HPDE6-E6E7 (cell line): ENCODE measurements around the gene PCARE.

Experiments used
- DNase-seq: peaks from one replicate; pipeline ENCODE4 v3.0.0; 2011; ENCODE audit warnings: missing footprints; ENCODE audit errors: extremely low spot score

Gene PCARE

DNA sequence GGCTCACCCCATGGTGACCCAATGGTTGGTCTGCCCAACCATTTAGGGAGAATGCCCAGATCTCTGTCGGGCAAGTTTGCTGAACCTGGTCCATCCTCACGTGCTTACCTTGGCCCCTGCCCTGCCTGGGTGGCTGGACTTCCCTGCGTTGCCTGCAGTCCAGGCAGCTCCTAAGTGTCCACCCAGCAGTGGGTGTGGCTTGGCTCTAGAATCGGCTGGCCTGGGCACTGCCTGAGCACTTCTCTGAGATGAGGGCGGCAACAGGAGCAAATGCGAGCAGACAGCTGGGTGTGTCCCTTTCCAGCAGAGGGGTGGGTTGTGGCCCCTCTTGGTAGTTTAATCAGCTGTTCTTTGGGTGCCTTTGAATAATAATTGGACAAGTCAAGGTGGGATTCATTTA, 11.3 kb downstream of the PCARE start:
- no peak for DNase-seq

GRCh38 chr2:29062371-29062770, 12.0 kb downstream of the PCARE start:
- DNase-seq = no peak

DNA sequence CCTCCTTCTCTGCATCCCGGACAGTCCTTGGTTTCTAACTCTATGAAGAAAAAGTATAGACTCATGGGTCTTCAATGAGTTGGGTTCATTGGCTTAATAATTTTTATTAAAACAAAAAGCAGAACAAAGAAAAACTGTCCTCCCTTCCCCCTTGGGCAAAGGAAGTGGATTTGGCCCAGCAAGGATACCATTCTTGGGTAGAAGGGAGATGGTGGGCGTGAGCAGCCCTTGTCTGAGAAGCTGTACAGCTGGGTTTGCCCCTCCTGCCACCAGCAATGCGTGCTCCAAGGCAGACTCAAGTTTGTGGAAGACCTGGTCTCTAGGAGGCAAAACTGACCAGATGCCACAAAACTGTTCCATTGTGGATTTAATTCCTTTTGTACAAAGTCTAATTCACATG, 12.7 kb downstream of the PCARE start:
- DNase-seq = no peak

DNA sequence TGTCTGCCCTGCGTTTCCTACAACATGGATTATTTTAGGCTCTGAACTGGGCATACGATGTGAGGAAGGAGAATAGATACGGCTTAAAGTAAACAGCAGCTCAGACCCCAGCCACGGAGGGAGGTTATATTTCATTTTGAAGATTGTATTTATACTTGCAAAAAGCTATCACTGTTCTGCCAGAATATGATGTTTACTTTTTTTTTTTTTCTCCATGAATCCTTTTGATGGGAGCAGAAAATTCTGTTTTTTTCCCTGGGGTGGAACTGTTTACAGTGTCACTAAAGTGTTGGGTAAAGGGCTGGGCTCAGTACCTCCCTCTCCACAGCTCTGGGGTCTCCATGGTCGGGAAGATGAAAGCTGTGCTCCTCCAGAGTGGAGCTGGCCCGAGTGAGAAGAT, 13.1 kb downstream of the PCARE start:
- no peak for DNase-seq

DNA sequence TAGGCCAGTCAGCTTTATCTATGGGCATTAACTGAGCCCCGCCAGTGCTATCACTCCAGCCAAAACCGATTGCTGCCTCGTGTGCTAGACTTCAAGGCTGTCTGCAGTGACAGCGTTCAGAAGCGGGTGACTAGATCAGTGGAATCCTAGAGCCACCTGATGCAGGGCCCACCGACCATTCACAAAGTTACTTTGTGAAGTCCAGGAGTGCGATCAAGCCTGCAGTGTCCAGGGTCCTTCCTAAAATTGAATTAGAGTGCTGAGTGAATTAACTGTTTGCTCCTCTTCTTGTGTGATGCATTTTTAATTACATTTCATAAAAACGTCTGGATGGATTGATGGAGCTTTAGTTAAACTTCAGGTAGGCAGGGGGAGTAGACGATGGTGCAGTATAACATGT, 13.9 kb downstream of the PCARE start:
- DNase-seq = no peak

DNA sequence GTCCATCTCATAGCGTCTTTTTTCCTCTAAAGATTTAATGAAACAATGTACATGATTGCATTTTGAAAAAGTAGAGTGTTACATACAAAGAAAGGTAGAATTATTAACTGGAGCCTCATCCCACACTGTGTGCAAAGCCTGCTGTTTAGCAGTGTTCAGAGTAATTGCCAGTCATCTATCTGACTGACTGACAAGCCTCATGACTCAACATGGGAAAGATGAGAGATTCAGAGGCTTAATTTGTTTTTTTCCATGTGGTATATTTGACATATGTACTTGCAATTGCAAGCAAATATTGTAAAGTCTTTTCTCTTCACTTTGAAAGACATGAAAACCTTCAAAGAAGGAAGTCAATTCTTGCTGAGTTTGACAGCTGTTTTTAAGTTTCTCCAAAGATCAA, 14.7 kb downstream of the PCARE start:
- DNase-seq = peak; percentile 35

DNA sequence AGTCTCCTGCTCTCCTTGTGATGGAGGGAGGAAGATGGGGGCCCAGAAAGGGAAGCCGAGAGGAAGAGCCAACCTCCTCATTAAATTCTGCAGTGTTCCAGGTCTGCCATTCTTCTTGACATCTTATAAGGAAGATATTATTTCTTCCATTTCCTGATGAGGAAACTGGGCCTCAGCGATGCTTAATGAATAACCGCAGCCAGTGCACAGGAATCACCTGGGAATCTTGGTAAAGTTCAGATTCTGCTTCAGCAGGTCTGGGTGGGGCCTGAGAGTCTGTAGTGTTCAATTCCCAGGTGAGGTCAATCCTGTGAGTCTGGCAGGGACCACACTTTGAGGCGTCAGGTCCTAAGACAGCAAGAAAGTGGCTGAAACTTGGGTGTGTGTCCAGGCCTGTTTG, 17.3 kb downstream of the PCARE start:
- DNase-seq = no peak

GRCh38 chr2:29056452-29056851, 17.9 kb downstream of the PCARE start:
- DNase-seq = no peak

- no peak for DNase-seq
Measured at GRCh38 chr2:29055601-29056000, 18.7 kb downstream of the PCARE start.

GRCh38 chr2:29054430-29054829, 19.9 kb downstream of the PCARE start:
- DNase-seq = no peak

GRCh38 chr2:29053670-29054400, 20.5 kb downstream of the PCARE start:
- DNase-seq = peak; percentile 43

DNA sequence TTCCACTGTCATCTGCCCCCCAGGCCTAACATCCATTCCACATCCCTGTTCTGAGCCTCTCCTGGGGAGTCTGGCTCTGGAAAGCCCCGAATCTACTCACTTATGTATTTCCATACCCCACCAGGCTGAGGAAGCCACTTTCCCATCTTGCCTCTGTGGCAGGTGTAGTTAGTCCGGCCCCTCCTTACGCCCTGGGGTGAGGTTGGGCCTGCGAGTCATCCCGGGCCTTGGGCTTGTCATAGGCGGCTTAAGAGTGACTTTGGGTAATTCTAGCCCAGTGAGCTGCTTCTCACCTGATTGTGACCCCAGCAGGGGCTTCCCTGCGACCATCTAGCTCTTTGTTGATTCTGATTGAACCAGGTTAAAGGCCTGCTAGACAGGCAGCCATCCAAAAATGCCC, 21.1 kb downstream of the PCARE start:
- peak; percentile 66 for DNase-seq

DNA sequence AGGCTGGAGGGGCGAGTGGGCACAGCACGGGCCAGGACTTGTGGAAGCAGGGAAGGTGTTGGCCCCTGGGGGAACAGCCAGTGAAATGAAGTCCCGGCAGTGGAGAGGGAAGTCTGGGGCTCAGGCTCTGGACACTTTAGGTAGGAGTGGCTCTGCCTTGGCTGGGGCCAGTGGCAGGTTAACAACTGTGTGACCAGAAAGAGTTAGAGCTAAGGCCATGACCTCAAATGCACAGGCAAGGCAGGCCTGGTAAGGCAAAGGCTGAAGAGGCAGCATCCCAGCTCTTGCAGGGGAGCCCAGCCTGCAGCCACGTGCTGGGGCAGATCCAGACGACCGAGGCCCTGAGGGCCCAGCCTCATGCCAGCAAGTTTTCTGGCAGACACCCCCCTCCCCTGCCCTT, 21.5 kb downstream of the PCARE start:
- DNase-seq = no peak

- no peak for DNase-seq
Measured at GRCh38 chr2:29051730-29052129, 22.6 kb downstream of the PCARE start.

- DNase-seq = no peak
Measured at GRCh38 chr2:29050591-29050990, 23.7 kb downstream of the PCARE start.

DNA sequence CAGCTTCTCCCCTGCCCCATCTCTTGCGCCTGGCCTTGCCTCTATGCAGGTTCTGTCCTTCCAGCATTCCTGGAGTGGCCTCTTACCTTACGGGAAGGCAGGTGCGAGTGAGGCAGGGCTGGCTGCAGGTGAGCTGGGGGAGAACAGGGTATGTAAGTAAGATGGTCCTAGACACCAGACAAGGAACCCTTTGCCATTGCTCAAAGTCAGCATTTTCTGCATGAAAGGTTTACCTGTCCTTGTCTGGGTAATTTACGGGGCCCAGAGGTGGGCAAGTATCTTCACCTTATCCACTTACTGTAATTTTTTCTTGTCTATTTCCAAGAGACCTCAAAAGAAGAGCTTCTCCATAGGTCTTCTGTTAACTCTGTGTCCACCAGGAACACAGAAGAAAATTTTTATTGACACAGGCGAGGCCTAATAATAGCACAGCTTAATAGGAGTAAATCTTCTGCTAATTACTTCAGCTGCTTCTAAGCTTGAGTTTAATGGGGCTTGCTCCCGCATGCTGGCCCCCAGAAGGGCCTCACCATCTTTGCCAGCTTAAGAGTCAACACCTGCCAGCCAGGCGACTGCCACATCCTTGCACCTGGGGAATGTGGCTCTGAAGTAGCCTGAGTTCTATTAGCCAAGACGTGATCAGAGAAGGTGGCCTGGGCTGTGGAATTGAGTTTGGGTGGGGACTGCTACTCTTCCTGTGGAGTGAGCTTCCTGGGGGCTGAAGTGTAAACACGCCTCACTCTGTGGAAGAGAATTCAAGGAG, 27.1 kb downstream of the PCARE start:
- no peak for DNase-seq

GRCh38 chr2:29046321-29046720, 28.0 kb downstream of the PCARE start:
- DNase-seq = no peak

DNA sequence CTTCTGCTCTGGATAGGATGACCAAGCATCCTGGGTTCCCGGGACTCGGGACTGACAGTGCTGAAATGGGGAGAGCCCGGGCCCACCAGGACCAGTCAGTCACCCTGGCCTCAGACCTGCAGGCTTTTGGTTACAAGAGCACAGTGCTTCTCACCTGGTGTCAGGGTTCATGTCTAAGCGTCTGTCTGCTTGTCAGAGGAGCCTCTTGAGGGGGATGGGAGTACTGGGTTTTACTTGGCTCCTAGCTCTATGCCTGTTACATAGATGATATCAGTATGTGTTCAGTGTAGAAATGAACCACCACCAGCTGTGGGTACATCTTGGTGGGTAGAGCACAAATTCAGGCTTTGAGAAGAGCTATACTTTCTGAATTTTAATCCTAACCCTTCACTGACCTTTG, 29.9 kb downstream of the PCARE start:
- DNase-seq = no peak

DNA sequence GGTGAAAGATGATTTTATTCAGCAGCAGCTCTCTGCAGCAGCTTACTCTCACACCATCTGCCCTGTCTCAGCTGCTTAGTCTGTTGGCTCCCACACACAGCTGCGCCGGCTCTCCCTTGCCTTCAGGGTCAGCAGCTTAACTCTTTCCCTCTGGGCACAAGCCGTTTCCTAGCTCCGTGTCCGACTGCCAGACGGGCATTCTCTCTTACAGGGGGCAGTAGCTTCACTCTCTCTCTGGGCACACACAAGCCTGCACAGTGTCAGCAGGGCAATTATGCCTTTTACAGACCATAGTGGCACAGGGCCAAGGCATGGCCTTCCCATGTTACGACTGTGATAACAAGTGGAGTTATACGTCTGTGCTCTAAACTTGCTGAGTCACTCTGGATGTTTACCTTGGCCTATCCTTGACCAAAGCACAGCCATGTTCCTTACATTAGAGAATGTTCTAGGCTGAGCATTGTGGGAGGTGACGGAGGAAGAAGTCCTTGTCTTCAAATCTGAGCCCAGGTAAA, 31.7 kb downstream of the PCARE start:
- DNase-seq = no peak

DNA sequence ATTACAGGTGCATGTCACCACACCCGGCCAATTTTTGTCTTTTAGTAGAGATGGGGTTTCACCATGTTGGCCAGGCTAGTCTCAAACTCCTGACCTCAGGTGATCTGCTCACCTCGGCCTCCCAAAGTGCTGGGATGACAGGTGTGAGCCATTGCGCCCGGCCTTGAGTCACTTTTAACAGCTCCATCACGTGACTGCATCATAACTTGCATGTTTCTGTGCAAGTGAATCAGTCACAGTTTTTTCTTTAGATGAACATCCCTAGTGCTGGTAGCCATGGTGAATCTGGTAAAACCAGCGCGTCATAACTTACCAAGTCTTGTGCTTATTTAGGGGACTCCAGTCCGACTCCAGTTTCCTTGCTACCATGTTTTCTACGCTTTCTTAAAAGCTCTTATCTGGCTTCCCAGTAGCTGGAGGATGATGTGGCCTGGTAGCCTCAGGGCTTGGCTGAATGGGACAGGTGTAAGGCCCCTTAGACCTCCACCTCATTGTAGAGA, 33.1 kb downstream of the PCARE start:
- no peak for DNase-seq

- DNase-seq = no peak
Measured at GRCh38 chr2:29040552-29040951, 33.8 kb downstream of the PCARE start.

DNA sequence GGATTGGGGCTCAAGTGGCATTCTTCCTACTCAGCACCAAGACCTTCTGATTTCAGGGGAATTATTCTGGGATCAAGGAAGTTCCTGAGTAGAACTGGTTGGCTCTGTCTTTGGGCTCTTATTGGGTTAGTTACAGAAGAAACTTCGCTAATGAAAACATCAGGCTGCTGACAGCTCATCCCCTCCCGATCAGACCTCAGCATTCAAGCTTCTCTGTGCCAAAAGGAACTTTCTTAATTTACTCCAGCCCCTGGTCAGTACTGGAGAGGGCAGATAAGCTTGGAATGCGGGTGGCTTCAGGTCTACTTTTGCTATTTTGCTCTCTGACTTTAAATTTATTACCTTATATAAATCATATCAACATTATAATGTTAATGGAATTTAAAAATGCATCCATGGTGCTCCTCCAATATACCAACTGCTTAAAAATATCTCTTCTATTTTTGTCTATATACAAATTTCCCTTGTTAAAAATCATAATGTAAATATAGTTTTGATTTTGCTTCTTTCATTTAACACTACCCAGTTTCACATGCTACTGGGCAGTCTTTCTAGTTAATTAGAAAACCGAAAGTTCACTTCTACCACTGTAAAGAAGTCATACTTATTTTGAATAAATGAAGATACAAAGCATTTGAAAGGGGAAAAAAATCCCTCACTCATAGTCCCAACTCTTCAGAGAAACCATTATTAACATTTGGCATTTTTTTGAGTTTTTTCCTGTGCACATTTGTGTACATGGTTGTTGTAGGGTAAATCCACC, 34.4 kb downstream of the PCARE start:
- DNase-seq = no peak
